SKM-1 treated with dmso at 0.1 percent for 144 hours (cell line): Measurements from ENCODE around the gene EVC2.
A peak's percentile ranks its signal among the peaks of the same experiment; 100 is the strongest.

Experiments
- DNase-seq: peaks from one replicate; lab custom pipeline; 2025; ENCODE audit not compliant: unreplicated experiment; lab: John Stamatoyannopoulos, UW

Gene EVC2

GRCh38 chr4:5746829-5747737, 38.7 kb upstream of the EVC2 start:
- no peak for DNase-seq

DNA sequence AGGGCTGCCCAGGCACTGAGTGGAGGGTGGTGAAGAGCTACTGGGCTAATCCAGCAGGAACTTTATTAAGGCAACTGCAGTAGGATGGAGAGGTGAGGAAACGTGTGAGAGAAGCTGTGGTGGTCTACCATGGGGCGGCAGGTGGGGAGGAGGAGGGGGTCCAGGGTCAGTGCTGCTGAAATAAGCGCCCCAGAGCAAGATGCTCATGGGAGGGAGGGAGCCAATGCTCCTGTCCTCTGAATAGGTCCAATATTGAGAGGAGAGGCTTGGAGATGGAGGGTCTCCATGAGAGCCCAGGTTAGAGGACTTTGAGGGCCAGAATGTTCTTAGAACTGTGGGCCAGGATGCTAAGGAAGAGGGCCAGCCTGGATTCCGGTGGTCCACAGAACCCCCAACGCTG, 37.9 kb upstream of the EVC2 start:
- DNase-seq = no peak

DNA sequence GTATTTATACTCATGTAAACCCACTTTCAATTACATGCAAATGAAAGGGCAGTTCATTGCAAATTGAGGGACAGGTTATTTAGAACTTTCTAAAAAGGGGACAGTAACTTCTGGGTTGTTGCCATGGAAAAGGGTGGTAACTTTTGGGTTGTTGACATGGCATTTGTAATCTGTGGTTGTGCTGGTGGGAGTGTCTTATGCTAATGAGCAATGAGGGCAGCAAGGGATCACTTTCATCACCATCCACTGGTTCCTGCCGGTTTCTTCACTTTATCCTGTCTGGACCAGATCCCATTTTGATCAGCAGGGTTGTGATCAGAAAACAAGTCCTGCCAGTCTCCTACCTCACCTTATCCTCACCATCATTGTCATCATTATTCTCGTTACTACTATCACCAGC, 34.6 kb upstream of the EVC2 start:
- DNase-seq = no peak

DNA sequence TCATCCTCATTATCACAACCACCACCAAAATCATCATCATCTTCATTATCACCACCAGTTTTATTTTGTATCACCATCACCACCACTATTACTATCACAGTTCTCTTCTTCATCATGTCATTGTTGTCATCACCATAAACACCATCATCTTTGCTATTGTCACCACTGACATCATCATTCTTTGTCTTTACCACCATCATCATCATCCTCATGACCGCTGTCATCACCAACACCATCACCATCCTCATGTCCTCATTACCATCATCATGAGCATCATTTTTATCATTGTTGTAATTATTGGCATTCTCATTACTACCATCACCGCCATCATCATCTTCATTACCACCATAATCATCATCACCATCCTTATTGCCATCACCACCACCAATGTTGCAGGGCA, 34.0 kb upstream of the EVC2 start:
- DNase-seq = no peak

GRCh38 chr4:5738061-5738460, 29.7 kb upstream of the EVC2 start:
- DNase-seq = no peak

DNA sequence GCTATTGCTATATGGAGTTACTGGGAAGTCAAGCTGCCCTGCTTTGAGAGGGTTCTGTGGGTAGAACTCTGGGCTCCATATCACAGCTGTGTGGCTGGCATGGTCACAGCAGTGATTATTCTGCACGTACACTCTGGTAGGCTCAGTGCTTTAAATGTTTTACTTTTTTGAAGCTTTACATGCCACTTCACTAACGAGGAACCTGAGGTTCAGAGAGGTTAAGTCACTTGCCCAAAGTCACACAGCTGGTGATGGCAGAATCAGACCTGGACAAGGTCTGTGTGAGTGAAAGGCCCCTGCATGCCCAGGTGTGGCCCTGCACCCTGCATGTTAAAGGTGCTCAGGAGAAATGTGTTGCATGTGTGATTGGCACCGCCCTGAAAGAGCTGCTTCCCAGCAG, 27.1 kb upstream of the EVC2 start:
- DNase-seq = no peak

DNA sequence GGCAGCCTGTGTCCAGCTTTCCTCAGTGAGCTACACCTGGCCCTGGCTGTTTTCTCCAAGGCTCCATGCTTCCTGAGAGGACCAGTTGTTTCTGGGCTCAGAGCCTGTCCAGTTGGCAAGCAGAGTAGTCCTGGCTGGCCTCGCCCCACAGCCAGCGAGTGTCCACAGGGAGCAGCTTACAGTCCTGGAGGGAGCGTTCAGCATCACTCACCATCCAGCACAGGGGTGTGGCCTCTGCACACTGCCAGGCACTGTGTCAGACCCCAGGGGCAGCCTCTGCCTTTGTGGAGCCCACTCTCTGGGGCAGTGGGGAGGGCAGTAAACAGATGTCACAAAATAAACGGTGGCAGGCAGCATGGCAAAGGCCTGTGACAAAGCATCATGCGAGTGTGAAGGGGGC, 26.5 kb upstream of the EVC2 start:
- no peak for DNase-seq

DNA sequence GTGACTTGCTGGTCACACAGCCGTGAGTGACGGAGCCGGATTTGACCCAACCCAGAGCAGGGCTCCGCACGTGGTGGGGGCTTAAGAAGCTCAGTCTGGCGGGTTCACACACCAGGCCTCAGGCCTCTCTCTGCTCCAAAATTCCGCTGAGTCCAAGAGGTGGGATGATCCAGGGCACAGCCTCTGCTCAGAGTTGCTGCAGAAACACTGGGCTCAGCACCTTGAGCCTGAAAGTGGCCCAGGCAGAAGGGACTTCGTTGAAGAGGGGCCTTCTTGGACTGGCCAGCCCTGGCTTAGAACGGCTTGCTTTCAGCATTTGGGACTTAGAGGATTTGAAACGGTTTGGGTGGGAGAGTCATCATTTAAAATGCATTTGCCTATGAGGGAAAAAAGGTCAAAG, 23.8 kb upstream of the EVC2 start:
- DNase-seq = no peak

- DNase-seq = no peak
Observed at GRCh38 chr4:5730993-5731990, 22.9 kb upstream of the EVC2 start.

DNA sequence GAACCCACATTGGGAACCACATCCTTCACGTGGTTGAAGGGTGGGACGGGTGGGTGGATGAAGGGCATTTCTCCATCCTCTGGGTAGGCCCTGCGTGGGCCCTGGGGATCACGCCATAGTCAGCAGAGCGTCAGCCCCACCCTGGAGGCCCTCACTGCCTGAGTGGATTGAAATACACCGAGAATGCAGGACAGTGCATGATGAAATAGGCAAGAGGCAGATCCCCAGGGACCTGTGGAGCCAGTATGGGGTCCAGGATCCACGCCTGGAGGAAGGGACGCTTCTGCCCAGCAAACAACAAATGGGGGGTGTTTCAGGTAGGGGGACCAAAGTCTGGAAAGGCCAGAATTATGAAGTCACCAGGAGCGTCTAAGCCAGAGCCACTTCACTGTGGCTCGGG, 22.1 kb upstream of the EVC2 start:
- DNase-seq = no peak

DNA sequence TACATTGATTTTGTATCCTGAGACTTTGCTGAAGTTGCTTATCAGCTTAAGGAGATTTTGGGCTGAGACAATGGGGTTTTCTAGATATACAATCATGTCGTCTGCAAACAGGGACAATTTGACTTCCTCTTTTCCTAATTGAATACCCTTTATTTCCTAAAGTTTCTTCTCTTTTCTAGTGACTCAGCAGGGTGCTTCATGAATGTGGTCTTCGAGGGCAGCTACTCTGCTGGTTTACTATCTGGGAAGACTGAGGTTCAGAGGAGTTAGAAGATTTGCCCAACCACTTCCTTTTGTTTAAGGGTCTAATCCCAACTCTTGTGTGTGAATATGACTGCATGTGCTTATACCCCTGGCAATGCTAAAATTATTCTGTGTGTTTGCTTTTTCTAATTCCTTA, 20.1 kb upstream of the EVC2 start:
- DNase-seq = peak; percentile 71

DNA sequence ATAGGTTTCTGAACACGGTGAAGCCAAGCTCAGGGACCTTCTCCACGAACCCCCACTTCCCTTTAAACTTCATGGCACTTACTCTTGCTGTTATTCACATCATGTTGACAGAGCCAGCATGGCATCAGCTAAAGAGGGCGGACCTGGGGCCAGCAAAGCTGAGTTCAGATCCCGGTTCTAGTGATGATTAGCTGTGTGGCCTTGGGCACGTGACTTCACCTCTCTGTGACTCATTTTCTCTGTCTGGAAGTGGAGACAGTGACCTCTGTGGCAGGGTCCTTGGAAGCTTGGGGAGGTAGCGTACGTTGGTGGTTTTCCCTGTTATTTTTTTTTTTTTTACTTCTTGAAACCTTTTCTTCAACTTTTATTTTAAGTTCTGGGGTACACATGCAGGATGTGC, 16.0 kb upstream of the EVC2 start:
- no peak for DNase-seq

GRCh38 chr4:5722328-5722727, 14.0 kb upstream of the EVC2 start:
- DNase-seq = no peak

- DNase-seq = no peak
Observed at GRCh38 chr4:5721923-5722322, 13.6 kb upstream of the EVC2 start.

- no peak for DNase-seq
Observed at GRCh38 chr4:5720980-5721379, 12.6 kb upstream of the EVC2 start.

DNA sequence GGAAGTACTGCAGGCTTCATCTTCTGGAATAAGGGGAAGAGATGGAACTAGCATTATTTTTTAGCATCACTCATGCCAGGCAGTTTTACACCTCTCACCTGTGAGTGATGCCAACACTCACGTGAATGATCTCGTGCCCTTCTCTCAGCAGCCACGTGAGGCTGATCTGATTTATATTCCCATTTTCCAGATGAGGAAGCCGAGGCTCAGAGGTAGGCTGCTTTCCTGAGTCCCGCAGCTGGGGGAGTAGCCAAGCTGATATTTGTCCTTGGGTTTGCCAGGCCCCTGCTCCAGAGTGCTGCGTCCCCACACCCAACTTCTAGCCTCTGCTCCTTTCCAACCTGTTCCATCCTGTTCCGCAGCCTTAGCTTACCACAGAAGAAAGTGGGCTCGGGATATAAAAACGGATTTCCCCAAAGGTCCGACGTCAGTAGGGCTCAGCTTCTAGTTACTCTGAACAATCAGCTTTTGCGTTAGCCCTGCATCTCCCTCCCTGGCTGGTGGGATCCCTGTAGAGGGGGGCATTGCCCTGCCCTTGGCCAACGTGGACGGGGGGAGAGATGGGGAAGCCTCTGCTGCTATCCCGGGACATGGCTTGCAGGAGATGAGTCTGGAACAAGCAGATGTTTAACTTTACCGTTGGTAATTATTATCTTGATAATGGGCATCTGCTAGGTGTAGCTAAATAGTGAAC, 11.9 kb upstream of the EVC2 start:
- no peak for DNase-seq

GRCh38 chr4:5719350-5720055, 11.1 kb upstream of the EVC2 start:
- DNase-seq = no peak

DNA sequence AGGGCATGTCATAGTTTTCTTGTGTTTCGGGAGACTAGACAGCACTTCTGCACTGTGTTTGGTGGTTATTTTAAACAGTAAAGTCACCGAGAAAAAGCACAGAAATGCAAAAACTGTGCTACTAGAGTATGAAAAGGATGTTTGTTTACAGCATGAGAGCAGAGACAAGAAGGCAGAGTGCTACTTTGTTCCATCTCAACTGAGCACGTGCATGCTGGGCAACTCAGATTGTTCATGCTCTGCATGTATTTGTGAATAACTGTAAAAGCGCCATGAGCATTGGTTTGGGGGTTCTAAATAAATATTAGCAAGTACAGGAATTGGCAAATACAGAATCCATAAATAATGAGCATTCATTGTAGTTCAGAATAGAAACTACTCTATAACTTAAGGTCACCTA, 10.1 kb upstream of the EVC2 start:
- DNase-seq = no peak

DNA sequence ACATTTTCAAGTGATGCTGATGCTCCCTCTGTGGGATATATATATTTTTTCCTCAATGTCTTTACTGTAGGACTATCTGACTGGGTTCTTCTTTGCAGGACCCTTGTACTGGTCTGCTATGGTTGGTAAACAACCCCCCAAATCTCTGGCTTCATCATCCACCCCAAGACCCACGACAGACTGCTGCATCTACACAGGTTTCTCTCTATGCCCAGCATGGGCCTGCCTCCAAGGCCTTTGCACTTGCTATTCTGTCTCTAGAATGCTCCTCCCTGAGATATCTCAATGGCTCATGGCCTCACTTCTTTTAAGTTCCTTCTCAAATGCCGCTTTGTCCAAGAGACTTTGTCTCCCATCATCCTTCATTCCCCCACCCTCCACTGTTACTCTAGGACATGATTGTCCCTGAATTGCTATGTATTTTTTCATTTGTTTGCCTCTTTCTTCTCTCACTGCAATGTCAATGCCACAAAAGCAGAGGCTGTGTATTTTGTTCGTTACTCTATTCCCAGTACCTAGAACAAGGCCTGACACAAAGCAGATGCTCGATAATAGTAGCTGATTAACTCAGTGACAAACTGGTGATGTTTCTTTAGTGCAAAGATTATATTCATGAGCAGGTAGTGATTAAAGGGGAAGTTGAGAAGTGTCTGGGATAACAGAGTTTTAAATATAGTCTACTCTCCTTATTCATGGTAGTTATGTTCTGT, 9.2 kb upstream of the EVC2 start:
- no peak for DNase-seq

GRCh38 chr4:5716391-5716790, 8.0 kb upstream of the EVC2 start:
- no peak for DNase-seq
